Muscle layer of duodenum (tissue), 2 donors: Measurements from ENCODE around the gene INPP5A.

Experiments used
- H3K27ac ChIP-seq: one replicate; pipeline ENCODE4 v1.7.0; 2013; ENCODE audit warnings: mild to moderate bottlenecking, low read length
- H3K27me3 ChIP-seq: one replicate; pipeline ENCODE4 v1.7.0; 2013; ENCODE audit warnings: low read depth, mild to moderate bottlenecking, control low read depth, low read length
- H3K36me3 ChIP-seq, 2 donors: one replicate each; pipeline ENCODE4 v1.7.0; 2013; ENCODE audit warnings: low read length in 2 of 2, control low read depth in 1 of 2, mild to moderate bottlenecking in 1 of 2; ENCODE audit not compliant: insufficient read depth in 2 of 2, control insufficient read depth in 1 of 2
- H3K4me1 ChIP-seq, 2 donors: one replicate each; pipeline ENCODE4 v1.7.0; 2013; ENCODE audit warnings: low read length in 2 of 2, mild to moderate bottlenecking in 2 of 2, control low read depth in 1 of 2, moderate library complexity in 1 of 2; ENCODE audit not compliant: insufficient read depth in 2 of 2, control insufficient read depth in 1 of 2
- H3K4me3 ChIP-seq, 2 donors: one replicate each; pipeline ENCODE4 v1.7.0; 2013; ENCODE audit warnings: low read length in 2 of 2, low read depth in 1 of 2, mild to moderate bottlenecking in 1 of 2
- H3K9me3 ChIP-seq, 2 donors: one replicate each; pipeline ENCODE4 v1.7.0; 2013; ENCODE audit warnings: low read length in 2 of 2, control low read depth in 1 of 2, mild to moderate bottlenecking in 1 of 2; ENCODE audit not compliant: control insufficient read depth in 1 of 2
- donor health status: healthy.

INPP5A gene

GRCh38 chr10:132534391-132535064 lies 3.1 kb upstream of the INPP5A start:
- peaks cover 0 to 24% of the 10 kb centered on the region in 2 donors for H3K4me1 ChIP-seq

DNA sequence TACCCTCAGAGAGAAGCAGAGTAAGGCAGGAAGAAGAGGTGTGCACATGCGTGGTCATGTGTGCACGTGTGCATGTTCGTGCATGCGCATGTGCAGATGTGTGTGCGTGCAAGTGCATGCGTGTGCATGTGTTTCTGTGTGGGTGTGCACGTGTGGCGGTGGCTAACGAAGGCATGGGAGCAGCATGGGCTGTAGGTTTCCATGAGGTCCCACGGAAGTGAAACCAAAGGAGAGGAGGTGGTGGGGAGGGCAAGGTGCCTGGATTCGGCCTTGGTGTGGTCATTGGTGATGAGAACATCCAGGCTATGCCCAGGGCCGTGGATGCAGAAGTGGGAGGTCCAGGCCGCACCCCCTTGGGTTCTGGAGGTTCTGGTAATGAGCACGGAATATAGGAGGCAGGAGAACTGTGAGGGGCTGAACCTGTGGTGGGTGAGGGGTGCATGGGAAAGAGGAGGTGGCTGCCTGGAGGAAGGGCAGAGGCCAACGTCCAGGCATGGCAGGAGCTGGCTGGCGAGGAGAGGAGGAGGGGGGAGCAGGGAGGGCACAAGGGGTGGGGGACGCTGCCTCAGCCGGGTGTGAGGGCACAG lies 2.4 kb upstream of the INPP5A start:
- H3K36me3 ChIP-seq = no peaks in the 10 kb centered on the region
- peaks cover 1 to 26% of the 10 kb centered on the region in 2 donors for H3K4me1 ChIP-seq
- no peaks in the 10 kb centered on the region for H3K9me3 ChIP-seq
- H3K27ac ChIP-seq = no peak overlapping the region
- H3K27me3 ChIP-seq = no peaks in the 10 kb centered on the region
- H3K4me3 ChIP-seq = peak overlapping the region in 1 of 2 donors; percentile 72

More at GRCh38 chr10:132534391-132535064, 3.1 kb upstream of the INPP5A start:
- H3K9me3 ChIP-seq = no peaks in the 10 kb centered on the region
- H3K36me3 ChIP-seq = no peaks in the 10 kb centered on the region
- no peaks in the 10 kb centered on the region for H3K27me3 ChIP-seq
- H3K27ac ChIP-seq = no peak overlapping the region
- H3K4me3 ChIP-seq = no peak overlapping the region

GRCh38 chr10:132536241-132536876 lies 1.2 kb upstream of the INPP5A start:
- peak overlapping the region; percentile 51 for H3K27ac ChIP-seq
- peak overlapping the region; percentile 68 to 72 for H3K4me3 ChIP-seq

DNA sequence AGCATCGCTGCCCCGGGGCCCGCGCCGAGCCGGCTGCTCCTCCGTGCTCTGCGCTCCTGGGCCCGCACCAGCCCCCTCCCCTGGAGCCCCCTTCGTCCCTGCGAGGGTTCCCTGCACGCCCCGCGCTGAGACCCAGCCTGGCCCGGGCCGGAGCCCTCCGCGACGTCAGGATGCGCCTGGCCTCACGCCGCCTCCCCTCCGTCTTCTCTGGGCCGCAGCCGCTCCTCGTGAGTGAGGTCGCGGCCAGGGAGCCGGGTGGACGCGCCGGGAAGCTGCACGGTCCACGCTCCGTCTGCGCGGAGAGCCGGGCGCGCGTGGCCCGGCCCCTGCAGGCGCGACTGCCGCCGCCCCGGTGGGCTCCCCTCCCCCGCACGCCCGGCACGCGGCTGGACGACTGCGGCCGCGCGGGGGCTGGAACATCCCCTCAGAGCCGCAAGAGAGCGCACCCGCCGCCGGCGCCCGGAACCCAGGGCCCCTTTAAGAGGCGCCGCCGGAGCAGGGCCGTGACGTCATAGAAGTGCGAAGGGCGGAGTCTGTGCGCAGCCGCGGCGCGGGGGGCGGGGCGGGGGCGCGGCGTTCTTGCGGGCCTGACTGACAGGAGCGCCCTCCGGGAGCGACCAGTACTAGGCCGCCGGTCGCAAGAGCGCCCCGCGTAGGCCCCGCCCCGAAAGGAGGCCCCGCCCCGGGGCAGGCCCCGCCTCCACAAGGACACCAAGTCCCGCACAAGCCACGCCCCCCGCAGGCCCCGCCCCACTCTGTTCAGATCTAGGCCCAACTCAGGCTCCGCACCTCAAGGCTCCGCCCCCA lies 507 bp upstream of the INPP5A start:
- Histone ChIP-seq H3K4me3 (peak overlapping the region; percentile 68 to 72), H3K4me1 (peaks cover 8 to 46% of the 10 kb centered on the region in 2 donors), H3K27me3 (no peaks in the 10 kb centered on the region), H3K9me3 (no peaks in the 10 kb centered on the region), H3K27ac (peak overlapping the region; percentile 51), H3K36me3 (no peaks in the 10 kb centered on the region)

More at GRCh38 chr10:132536241-132536876, 1.2 kb upstream of the INPP5A start:
- Histone ChIP-seq H3K27me3 (no peaks in the 10 kb centered on the region), H3K4me1 (peaks cover 8 to 38% of the 10 kb centered on the region in 2 donors), H3K36me3 (no peaks in the 10 kb centered on the region), H3K9me3 (no peaks in the 10 kb centered on the region)

DNA sequence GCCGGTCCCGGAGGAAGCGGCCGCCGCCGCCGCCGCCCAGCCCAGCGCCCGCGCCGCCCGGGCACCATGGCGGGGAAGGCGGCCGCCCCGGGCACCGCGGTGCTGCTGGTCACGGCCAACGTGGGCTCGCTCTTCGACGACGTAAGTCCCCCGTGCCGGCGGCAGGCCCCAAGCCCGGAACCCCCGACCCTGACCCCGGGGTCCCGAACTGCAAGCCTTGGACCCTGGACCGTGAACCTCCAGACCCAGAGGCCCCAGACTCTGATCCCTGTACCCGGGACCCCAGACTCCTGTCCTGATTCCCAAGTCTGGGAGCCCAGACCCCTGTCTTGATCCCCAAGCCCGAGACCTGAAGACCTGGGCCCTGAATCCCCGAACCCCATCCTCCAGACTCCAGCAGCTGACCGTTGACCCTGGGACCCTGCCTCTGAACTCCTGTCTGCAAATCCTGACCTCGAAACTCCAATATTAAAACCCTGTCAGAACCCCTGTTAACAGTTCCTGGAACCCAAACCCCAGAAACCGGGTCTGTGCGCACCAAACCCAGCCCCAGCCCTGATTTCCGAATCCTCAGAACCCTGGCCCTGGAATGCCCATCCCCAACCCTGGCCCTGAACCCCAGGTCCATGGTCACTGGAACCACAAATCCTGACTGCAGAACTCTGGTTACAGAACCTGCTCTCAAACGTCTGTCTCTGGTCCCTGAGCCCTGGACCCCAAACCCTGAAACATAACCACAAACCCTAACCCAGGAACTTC lies 623 bp downstream of the INPP5A start:
- Histone ChIP-seq H3K36me3 (no peaks in the 10 kb centered on the region), H3K27me3 (no peaks in the 10 kb centered on the region), H3K4me1 (peaks cover 8 to 49% of the 10 kb centered on the region in 2 donors)

DNA sequence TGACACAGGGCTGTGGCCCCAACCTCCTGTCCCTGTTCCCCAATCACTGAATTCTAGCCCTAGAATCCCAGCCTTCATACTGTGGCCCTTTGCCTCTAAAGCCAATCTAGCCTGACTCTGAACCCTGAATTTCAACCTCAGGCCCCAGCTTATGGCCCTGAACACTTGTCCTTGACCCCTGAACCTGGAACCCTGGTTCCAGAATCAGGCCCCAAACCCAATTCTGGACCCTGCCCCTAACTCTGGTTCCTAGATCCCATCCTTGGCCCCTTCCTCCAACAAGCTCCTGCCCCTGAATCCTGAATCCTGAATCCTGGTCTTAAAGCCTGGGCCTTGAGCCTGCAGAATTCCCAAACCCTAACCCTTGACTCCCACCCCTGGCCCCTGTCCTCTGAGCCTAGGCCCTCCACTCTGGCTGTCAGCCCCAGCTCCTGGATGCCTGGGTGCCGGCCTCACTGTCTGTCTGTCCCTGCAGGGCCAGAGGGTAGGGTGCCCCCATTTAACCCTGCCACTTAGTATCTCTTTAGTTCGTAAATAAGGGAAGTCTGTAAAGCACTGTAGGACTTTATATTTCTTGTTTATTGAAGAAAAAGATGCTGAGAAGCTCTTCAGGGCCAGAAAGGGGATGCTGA lies 1.3 kb downstream of the INPP5A start:
- Histone ChIP-seq H3K36me3 (no peaks in the 10 kb centered on the region), H3K27ac (peak overlapping the region; percentile 86), H3K9me3 (no peaks in the 10 kb centered on the region), H3K4me3 (peak overlapping the region; percentile 74 to 79), H3K27me3 (no peaks in the 10 kb centered on the region), H3K4me1 (peaks cover 8 to 56% of the 10 kb centered on the region in 2 donors)

More for the DNA sequence above, 623 bp downstream of the INPP5A start:
- Histone ChIP-seq H3K4me3 (peak overlapping the region; percentile 74 to 79), H3K9me3 (no peaks in the 10 kb centered on the region), H3K27ac (peak overlapping the region; percentile 86)

- no peaks in the 10 kb centered on the region for H3K9me3 ChIP-seq
- H3K27ac ChIP-seq = peak overlapping the region; percentile 86
- H3K4me1 ChIP-seq = peaks cover 8 to 61% of the 10 kb centered on the region in 2 donors
- H3K36me3 ChIP-seq = no peaks in the 10 kb centered on the region
- H3K4me3 ChIP-seq = peak overlapping the region; percentile 74 to 79
- no peaks in the 10 kb centered on the region for H3K27me3 ChIP-seq
These were observed 1.8 kb downstream of the INPP5A start for GRCh38 chr10:132539431-132539839.

DNA sequence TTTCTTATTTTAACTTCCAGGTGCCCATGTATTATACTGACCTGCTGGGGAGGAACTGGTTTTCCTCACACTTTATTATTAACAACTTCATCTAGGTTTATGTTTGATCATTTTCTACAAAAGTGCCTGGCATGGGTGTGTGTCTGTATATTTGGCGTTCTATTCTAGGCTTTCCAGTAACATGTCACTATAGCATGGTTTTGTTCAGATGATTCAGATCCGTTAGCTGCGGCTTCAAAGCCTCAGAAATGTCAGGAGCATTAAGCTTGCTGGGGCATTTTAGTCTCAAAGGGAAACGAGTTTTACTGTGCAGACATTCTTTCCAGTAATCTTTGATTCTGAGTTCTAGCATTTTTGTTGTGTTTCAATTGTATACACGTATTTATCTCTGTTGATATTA lies 2.3 kb downstream of the INPP5A start:
- peaks cover 8 to 65% of the 10 kb centered on the region in 2 donors for H3K4me1 ChIP-seq
- H3K4me3 ChIP-seq = peak overlapping the region; percentile 74 to 79
- H3K27me3 ChIP-seq = no peaks in the 10 kb centered on the region
- H3K9me3 ChIP-seq = no peaks in the 10 kb centered on the region
- H3K27ac ChIP-seq = peak overlapping the region; percentile 30
- no peaks in the 10 kb centered on the region for H3K36me3 ChIP-seq

DNA sequence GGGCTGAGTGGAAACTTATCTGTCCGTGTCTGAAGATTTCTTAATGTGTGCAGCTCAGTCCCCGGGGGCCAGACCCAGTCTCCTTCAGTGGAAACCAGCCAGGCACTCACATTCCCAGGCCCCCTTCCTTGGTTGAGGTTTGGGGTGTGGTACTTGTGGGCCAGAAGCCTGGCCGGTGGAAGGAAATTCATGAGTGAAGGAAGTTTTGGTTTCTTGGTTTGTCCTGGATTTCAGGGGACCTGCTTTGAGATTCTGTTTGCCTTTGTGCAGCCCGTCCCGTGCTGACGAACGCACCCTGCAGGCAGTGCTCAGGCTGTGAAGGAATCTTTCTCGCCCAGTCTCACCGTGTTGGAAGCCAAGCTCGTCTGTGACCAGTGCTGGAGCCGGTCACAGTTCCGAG lies 2.9 kb downstream of the INPP5A start:
- Histone ChIP-seq H3K36me3 (no peaks in the 10 kb centered on the region), H3K4me1 (peaks cover 8 to 67% of the 10 kb centered on the region in 2 donors), H3K27ac (peak overlapping the region; percentile 30), H3K27me3 (no peaks in the 10 kb centered on the region), H3K9me3 (no peaks in the 10 kb centered on the region), H3K4me3 (peak overlapping the region; percentile 74 to 79)

- H3K9me3 ChIP-seq = no peaks in the 10 kb centered on the region
- no peaks in the 10 kb centered on the region for H3K27me3 ChIP-seq
- H3K4me1 ChIP-seq = peaks cover 8 to 62% of the 10 kb centered on the region in 2 donors
- no peaks in the 10 kb centered on the region for H3K36me3 ChIP-seq
- no peak overlapping the region for H3K27ac ChIP-seq
- peak overlapping the region in 1 of 2 donors; percentile 79 for H3K4me3 ChIP-seq
These were observed 3.5 kb downstream of the INPP5A start for GRCh38 chr10:132541129-132541528.
